Measurements from ENCODE around the gene SMC1A.
A peak's percentile ranks its signal among the peaks of the same experiment; 100 is the strongest.

Gene SMC1A

GRCh38 chrX:53445977-53446376 is 23.5 kb upstream of the SMC1A start:
- Histone ChIP-seq H3K79me2 (ENCODE audit: control insufficient read depth, insufficient read depth, low read length, poor library complexity) (no peaks in the 10 kb centered on the region), H3K23ac (ENCODE audit: low read length) (no peak overlapping the region), H3K36me3 (ENCODE audit: control insufficient read depth in 1 of 2, insufficient read depth in 2 of 2, low read length in 2 of 2) (no peaks in the 10 kb centered on the region), H2BK12ac (ENCODE audit: low read length) (no peak overlapping the region), H2AK5ac (ENCODE audit: low read length) (no peak overlapping the region), H4K91ac (ENCODE audit: low read depth, low read length) (no peak overlapping the region), H3K4me1 (ENCODE audit: control insufficient read depth in 1 of 2, insufficient read depth in 2 of 2, low read length in 2 of 2) (peaks cover 1 to 2% of the 10 kb centered on the region in 2 experiments), H3K4me2 (ENCODE audit: low read length) (no peak overlapping the region), H4K12ac (ENCODE audit: low read depth, low read length) (no peak overlapping the region), H3K18ac (ENCODE audit: low read length) (no peak overlapping the region), H2BK5ac (ENCODE audit: low read depth, low read length, poor library complexity) (no peak overlapping the region), H3K79me1 (ENCODE audit: low read length) (no peaks in the 10 kb centered on the region), H3K27ac (ENCODE audit: low read depth, low read length) (no peak overlapping the region), H2AFZ (ENCODE audit: insufficient read depth, low read length, poor library complexity) (no peak overlapping the region), H3K9ac (ENCODE audit: low read length) (no peak overlapping the region), H4K8ac (ENCODE audit: low read depth, low read length) (no peak overlapping the region), H3K4me3 (ENCODE audit: low read depth, low read length) (no peak overlapping the region), H3K9me3 (ENCODE audit: insufficient read depth, low read depth, low read length) (no peaks in the 10 kb centered on the region), H3K4ac (ENCODE audit: low read depth, low read length) (no peak overlapping the region), H3K27me3 (ENCODE audit: insufficient read depth, low read length) (no peaks in the 10 kb centered on the region), H3K14ac (ENCODE audit: low read length) (no peak overlapping the region), H2BK120ac (ENCODE audit: insufficient read depth, low read length, poor library complexity) (no peak overlapping the region)
- no CpG with 5 or more reads among the region's 6 CpGs for WGBS (ENCODE audit: extremely low coverage, insufficient coverage, insufficient read length)
- peak; percentile 26 to 62 for DNase-seq

GRCh38 chrX:53442322-53442631 is 19.8 kb upstream of the SMC1A start:
- Histone ChIP-seq H3K27me3 (ENCODE audit: insufficient read depth, low read length) (no peaks in the 10 kb centered on the region), H3K36me3 (ENCODE audit: control insufficient read depth in 1 of 2, insufficient read depth in 2 of 2, low read length in 2 of 2) (no peaks in the 10 kb centered on the region), H3K4me3 (ENCODE audit: low read depth, low read length) (no peak overlapping the region), H4K8ac (ENCODE audit: low read depth, low read length) (no peak overlapping the region), H3K18ac (ENCODE audit: low read length) (no peak overlapping the region), H3K23ac (ENCODE audit: low read length) (no peak overlapping the region), H3K9ac (ENCODE audit: low read length) (no peak overlapping the region), H2AK5ac (ENCODE audit: low read length) (no peak overlapping the region), H4K91ac (ENCODE audit: low read depth, low read length) (no peak overlapping the region), H2BK5ac (ENCODE audit: low read depth, low read length, poor library complexity) (no peak overlapping the region), H2BK120ac (ENCODE audit: insufficient read depth, low read length, poor library complexity) (no peak overlapping the region), H3K9me3 (ENCODE audit: insufficient read depth, low read depth, low read length) (no peaks in the 10 kb centered on the region), H4K12ac (ENCODE audit: low read depth, low read length) (no peak overlapping the region), H3K79me2 (ENCODE audit: control insufficient read depth, insufficient read depth, low read length, poor library complexity) (no peaks in the 10 kb centered on the region), H3K4ac (ENCODE audit: low read depth, low read length) (no peak overlapping the region), H3K79me1 (ENCODE audit: low read length) (no peaks in the 10 kb centered on the region), H3K4me2 (ENCODE audit: low read length) (peak overlapping the region; percentile 82), H2BK12ac (ENCODE audit: low read length) (no peak overlapping the region), H2AFZ (ENCODE audit: insufficient read depth, low read length, poor library complexity) (no peak overlapping the region), H3K27ac (ENCODE audit: low read depth, low read length) (no peak overlapping the region), H3K14ac (ENCODE audit: low read length) (no peak overlapping the region), H3K4me1 (ENCODE audit: control insufficient read depth in 1 of 2, insufficient read depth in 2 of 2, low read length in 2 of 2) (peaks cover 1 to 5% of the 10 kb centered on the region in 2 experiments)
- no CpG with 5 or more reads among the region's 1 CpG for WGBS (ENCODE audit: extremely low coverage, insufficient coverage, insufficient read length)
- DNase-seq, result no peak

GRCh38 chrX:53441531-53442321 is 19.3 kb upstream of the SMC1A start:
- no peak overlapping the region for H3K27ac ChIP-seq (ENCODE audit: low read depth, low read length)
- peak overlapping the region; percentile 28 for H3K4me3 ChIP-seq (ENCODE audit: low read depth, low read length)
- no peaks in the 10 kb centered on the region for H3K79me2 ChIP-seq (ENCODE audit: control insufficient read depth, insufficient read depth, low read length, poor library complexity)
- H2AFZ ChIP-seq (ENCODE audit: insufficient read depth, low read length, poor library complexity), result peak overlapping the region; percentile 37
- no peak overlapping the region for H3K9ac ChIP-seq (ENCODE audit: low read length)
- H3K36me3 ChIP-seq (ENCODE audit: control insufficient read depth in 1 of 2, insufficient read depth in 2 of 2, low read length in 2 of 2), result no peaks in the 10 kb centered on the region
- peak overlapping the region; percentile 82 for H3K4me2 ChIP-seq (ENCODE audit: low read length)
- no peak overlapping the region for H4K12ac ChIP-seq (ENCODE audit: low read depth, low read length)
- no peak overlapping the region for H2AK5ac ChIP-seq (ENCODE audit: low read length)
- no peaks in the 10 kb centered on the region for H3K27me3 ChIP-seq (ENCODE audit: insufficient read depth, low read length)
- H3K14ac ChIP-seq (ENCODE audit: low read length), result peak overlapping the region; percentile 2
- no peak overlapping the region for H4K91ac ChIP-seq (ENCODE audit: low read depth, low read length)
- no peak overlapping the region for H2BK5ac ChIP-seq (ENCODE audit: low read depth, low read length, poor library complexity)
- H3K18ac ChIP-seq (ENCODE audit: low read length), result no peak overlapping the region
- peak overlapping the region; percentile 61 for H4K8ac ChIP-seq (ENCODE audit: low read depth, low read length)
- DNase-seq, result peak; percentile 55 to 81
- no peak overlapping the region for H2BK12ac ChIP-seq (ENCODE audit: low read length)
- WGBS (ENCODE audit: extremely low coverage, insufficient coverage, insufficient read length), result no CpG with 5 or more reads among the region's 44 CpGs
- no peaks in the 10 kb centered on the region for H3K79me1 ChIP-seq (ENCODE audit: low read length)
- peaks cover 1 to 5% of the 10 kb centered on the region in 2 experiments for H3K4me1 ChIP-seq (ENCODE audit: control insufficient read depth in 1 of 2, insufficient read depth in 2 of 2, low read length in 2 of 2)
- H3K23ac ChIP-seq (ENCODE audit: low read length), result no peak overlapping the region
- no peaks in the 10 kb centered on the region for H3K9me3 ChIP-seq (ENCODE audit: insufficient read depth, low read depth, low read length)
- no peak overlapping the region for H2BK120ac ChIP-seq (ENCODE audit: insufficient read depth, low read length, poor library complexity)
- H3K4ac ChIP-seq (ENCODE audit: low read depth, low read length), result no peak overlapping the region

- H3K4me2 ChIP-seq (ENCODE audit: low read length), result peak overlapping the region; percentile 82
- H3K18ac ChIP-seq (ENCODE audit: low read length), result no peak overlapping the region
- H2BK120ac ChIP-seq (ENCODE audit: insufficient read depth, low read length, poor library complexity), result no peak overlapping the region
These were observed 18.4 kb upstream of the SMC1A start for GRCh38 chrX:53440621-53441517.

More at GRCh38 chrX:53440621-53441517, 18.4 kb upstream of the SMC1A start:
- H3K9ac ChIP-seq (ENCODE audit: low read length), result no peak overlapping the region
- no peaks in the 10 kb centered on the region for H3K9me3 ChIP-seq (ENCODE audit: insufficient read depth, low read depth, low read length)
- no peak overlapping the region for H2BK12ac ChIP-seq (ENCODE audit: low read length)
- H3K4ac ChIP-seq (ENCODE audit: low read depth, low read length), result no peak overlapping the region
- no peaks in the 10 kb centered on the region for H3K27me3 ChIP-seq (ENCODE audit: insufficient read depth, low read length)
- no peak overlapping the region for H4K91ac ChIP-seq (ENCODE audit: low read depth, low read length)
- H3K23ac ChIP-seq (ENCODE audit: low read length), result no peak overlapping the region
- no peak overlapping the region for H3K4me3 ChIP-seq (ENCODE audit: low read depth, low read length)
- peak overlapping the region; percentile 12 for H4K12ac ChIP-seq (ENCODE audit: low read depth, low read length)
- no peak overlapping the region for H2AK5ac ChIP-seq (ENCODE audit: low read length)
- no CpG with 5 or more reads among the region's 39 CpGs for WGBS (ENCODE audit: extremely low coverage, insufficient coverage, insufficient read length)
- peaks cover 1 to 5% of the 10 kb centered on the region in 2 experiments for H3K4me1 ChIP-seq (ENCODE audit: control insufficient read depth in 1 of 2, insufficient read depth in 2 of 2, low read length in 2 of 2)
- peak in 1 of 2 donors; percentile 44 for DNase-seq
- no peak overlapping the region for H3K14ac ChIP-seq (ENCODE audit: low read length)
- H3K36me3 ChIP-seq (ENCODE audit: control insufficient read depth in 1 of 2, insufficient read depth in 2 of 2, low read length in 2 of 2), result no peaks in the 10 kb centered on the region
- no peaks in the 10 kb centered on the region for H3K79me2 ChIP-seq (ENCODE audit: control insufficient read depth, insufficient read depth, low read length, poor library complexity)
- no peak overlapping the region for H3K27ac ChIP-seq (ENCODE audit: low read depth, low read length)
- H3K79me1 ChIP-seq (ENCODE audit: low read length), result no peaks in the 10 kb centered on the region
- H4K8ac ChIP-seq (ENCODE audit: low read depth, low read length), result no peak overlapping the region
- no peak overlapping the region for H2AFZ ChIP-seq (ENCODE audit: insufficient read depth, low read length, poor library complexity)
- no peak overlapping the region for H2BK5ac ChIP-seq (ENCODE audit: low read depth, low read length, poor library complexity)
